K562 (cell line): ENCODE results near the gene KRTCAP2. TPM values are rescaled to one million over a fixed set of nuclear protein-coding genes. Genes with fewer than 3 reads are reported as not detected.

Experiments
- CAMTA2 ChIP-seq: fragments of 250-450 bp; sonication (Bioruptor Pico); conservative IDR thresholded peaks from 2 replicates; pipeline ENCODE4 v1.5.1; 2022
- CREB1 ChIP-seq, 2 experiments: sonication (generic) in 1 of 2; formaldehyde crosslinking in 1 of 2; IDR thresholded peaks; 2 replicates each; pipeline versions ENCODE4 v1.6.1 to v1.8.0; 2012 to 2022; ENCODE audit warnings: inconsistent platforms in 1 of 2, mild to moderate bottlenecking in 1 of 2, missing genetic modification reagents in 1 of 2, moderate library complexity in 1 of 2
- DIDO1 ChIP-seq: fragments of 450-650 bp; IDR thresholded peaks from 2 replicates; pipeline ENCODE4 v1.6.1; 2016; ENCODE audit warnings: low read depth, missing biosample characterization, missing genetic modification characterization
- ELF1 ChIP-seq: fragments of 200-800 bp; sonication (Bioruptor generic); IDR thresholded peaks from 2 replicates; pipeline ENCODE4 v1.6.1; 2016; ENCODE audit warnings: missing genetic modification characterization, missing compliant biosample characterization
- ETS1 ChIP-seq: conservative IDR thresholded peaks from 2 replicates; pipeline ENCODE4 v1.6.1; 2011; ENCODE audit warnings: low read depth, mild to moderate bottlenecking, low read length; ENCODE audit not compliant: control insufficient read depth
- FOXJ3 ChIP-seq: sonication (generic); formaldehyde crosslinking; IDR thresholded peaks from 2 replicates; pipeline ENCODE4 v1.4.0; 2020; ENCODE audit warnings: mild to moderate bottlenecking, missing genetic modification reagents
- GATAD2A ChIP-seq: fragments of 450-650 bp; IDR thresholded peaks from 2 replicates; pipeline ENCODE4 v1.6.1; 2017
- GTF2A2 ChIP-seq: IDR thresholded peaks from 2 replicates; pipeline ENCODE4 v1.6.1; 2016; ENCODE audit warnings: mild to moderate bottlenecking, missing genetic modification characterization, missing compliant biosample characterization
- HCFC1 ChIP-seq: IDR thresholded peaks from 2 replicates; pipeline ENCODE4 v1.6.1; 2012; ENCODE audit warnings: low read depth, low read length, improper control_type of control experiment
- HEY1 ChIP-seq: fragments of 250-450 bp; sonication (Bioruptor Pico); IDR thresholded peaks from 2 replicates; pipeline ENCODE4 v1.5.0; 2020; ENCODE audit warnings: mild to moderate bottlenecking, moderate library complexity, borderline replicate concordance
- MAFF ChIP-seq: IDR thresholded peaks from 2 replicates; pipeline ENCODE4 v1.6.1; 2012; ENCODE audit warnings: low read length, improper control_type of control experiment
- MTA3 ChIP-seq: fragments of 450-650 bp; formaldehyde crosslinking; IDR thresholded peaks from 2 replicates; pipeline ENCODE4 v1.6.1; 2017; ENCODE audit warnings: mild to moderate bottlenecking, borderline replicate concordance
- PCBP2 ChIP-seq: fragments of 200-400 bp; formaldehyde crosslinking; IDR thresholded peaks from 2 replicates; pipeline ENCODE4 v1.6.1; 2018; ENCODE audit warnings: low read length, low read depth, mild to moderate bottlenecking, moderate library complexity; ENCODE audit not compliant: poor library complexity, severe bottlenecking
- RBM17 ChIP-seq: fragments of 200-400 bp; formaldehyde crosslinking; IDR thresholded peaks from 2 replicates; pipeline ENCODE4 v1.6.1; 2017; ENCODE audit warnings: low read depth, mild to moderate bottlenecking, low read length, borderline replicate concordance
- RBM39 ChIP-seq: fragments of 200-400 bp; formaldehyde crosslinking; optimal IDR thresholded peaks from 2 replicates; pipeline ENCODE3; 2018; ENCODE audit warnings: low read depth, low read length
- RCOR1 ChIP-seq, 2 experiments: IDR thresholded peaks; 2 replicates each; pipeline ENCODE4 v1.6.1; 2012; ENCODE audit warnings: low read depth in 2 of 2, low read length in 2 of 2, borderline replicate concordance in 1 of 2, improper control_type of control experiment in 1 of 2
- SAFB2 ChIP-seq: fragments of 200-400 bp; formaldehyde crosslinking; IDR thresholded peaks from 2 replicates; pipeline ENCODE4 v1.6.1; 2018; ENCODE audit warnings: borderline replicate concordance, low read length, low read depth, moderate library complexity; ENCODE audit not compliant: severe bottlenecking
- SMARCA4 ChIP-seq: fragments of 450-650 bp; IDR thresholded peaks from 2 replicates; pipeline ENCODE4 v1.6.1; 2016
- SREBF1 ChIP-seq: fragments of 150-350 bp; IDR thresholded peaks from 2 replicates; pipeline ENCODE4 v1.6.1; 2014; ENCODE audit warnings: antibody characterized with exemption, low read depth, low read length, borderline replicate concordance
- ZNF354B ChIP-seq: fragments of 250-450 bp; sonication (Bioruptor Pico); IDR thresholded peaks from 2 replicates; pipeline ENCODE4 v1.4.0; 2020
- polyA plus RNA-seq, 8 experiments: library from polyadenylated mRNA; depleted of rRNA in 4 of 8; stranded (reverse) in 5 of 8; unstranded in 3 of 8; fragments of >200 nt; fragmentation: Nextera tagmentation in 2 of 8; fragmentation: Illumina TruSeq in 1 of 8; extraction: Ambion mirVana in 2 of 8; extraction: Trizol in 1 of 8; gene quantifications; 2 replicates each; pipeline versions ENCODE4 v1.2.1 to v1.2.3, GENCODE V29; 2011 to 2014; ENCODE audit warnings: inconsistent platforms in 1 of 8, missing spikeins in 1 of 8
- total RNA-seq, 7 experiments: library from RNA; depleted of rRNA in 6 of 7; stranded (reverse); fragments of >200 nt in 6 of 7; fragmentation: Illumina TruSeq in 2 of 7; extraction: Trizol in 2 of 7; gene quantifications; 2 replicates each; pipeline versions ENCODE4 v1.2.1 to v1.2.3, GENCODE V29; 2011 to 2021; ENCODE audit warnings: low replicate concordance in 1 of 7
- TF ChIP-seq, protein P1 (sequence below): fragments of 250-450 bp; sonication (Bioruptor Pico); IDR thresholded peaks from 2 replicates; pipeline ENCODE4 v1.8.0; 2021; ENCODE audit warnings: borderline replicate concordance, mild to moderate bottlenecking, moderate library complexity; ENCODE audit not compliant: poor library complexity, severe bottlenecking
- TF ChIP-seq, protein P2 (sequence below): fragments of 250-450 bp; sonication (Bioruptor Pico); IDR thresholded peaks from 2 replicates; pipeline ENCODE4 v1.4.0; 2020

KRTCAP2 gene
- total and polyA plus RNA-seq, 9 of the 15 experiments (the other 6 are each of a cell fraction or from before 2014, with no cell fraction given): 126 to 436 (median 244) TPM

- TF ChIP-seq, protein P1, sequence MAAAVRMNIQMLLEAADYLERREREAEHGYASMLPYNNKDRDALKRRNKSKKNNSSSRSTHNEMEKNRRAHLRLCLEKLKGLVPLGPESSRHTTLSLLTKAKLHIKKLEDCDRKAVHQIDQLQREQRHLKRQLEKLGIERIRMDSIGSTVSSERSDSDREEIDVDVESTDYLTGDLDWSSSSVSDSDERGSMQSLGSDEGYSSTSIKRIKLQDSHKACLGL: peak; percentile 72
- TF ChIP-seq RBM39 (no peak), ZNF354B (CRISPR knock-in tag) (no peak), HEY1 (CRISPR knock-in tag) (no peak), ELF1 (tag) (peak; percentile 45; the same call in 1 of the 2 replicates), GATAD2A (no peak), SMARCA4 (0 out of 2 replicates have a peak, but pooled peaks have one; percentile 26), RCOR1 (IDR thresholded peaks at IDR 0.05; ENCODE audit: borderline replicate concordance in 1 of 2, low read depth in 2 of 2, low read length in 2 of 2) (no peak; a peak in 1 of 4 replicates), HCFC1 (peak; percentile 72), RBM17 (no peak), CAMTA2 (CRISPR knock-in tag) (no peak), CREB1 (IDR thresholded peaks at IDR 0.05) (peak; percentile 92), CREB1 (CRISPR knock-in tag; IDR thresholded peaks at IDR 0.05) (peak; percentile 90), PCBP2 (no peak), ETS1 (peak; percentile 75), MAFF (no peak), FOXJ3 (CRISPR knock-in tag) (peak; percentile 89), DIDO1 (tag) (no peak), MTA3 (no peak), SAFB2 (no peak), GTF2A2 (tag) (no peak), SREBF1 (no peak)
- TF ChIP-seq, protein P2, sequence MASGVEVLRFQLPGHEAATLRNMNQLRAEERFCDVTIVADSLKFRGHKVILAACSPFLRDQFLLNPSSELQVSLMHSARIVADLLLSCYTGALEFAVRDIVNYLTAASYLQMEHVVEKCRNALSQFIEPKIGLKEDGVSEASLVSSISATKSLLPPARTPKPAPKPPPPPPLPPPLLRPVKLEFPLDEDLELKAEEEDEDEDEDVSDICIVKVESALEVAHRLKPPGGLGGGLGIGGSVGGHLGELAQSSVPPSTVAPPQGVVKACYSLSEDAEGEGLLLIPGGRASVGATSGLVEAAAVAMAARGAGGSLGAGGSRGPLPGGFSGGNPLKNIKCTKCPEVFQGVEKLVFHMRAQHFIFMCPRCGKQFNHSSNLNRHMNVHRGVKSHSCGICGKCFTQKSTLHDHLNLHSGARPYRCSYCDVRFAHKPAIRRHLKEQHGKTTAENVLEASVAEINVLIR: peak; percentile 71
Measured at GRCh38 chr1:155208541-155209311, 35.6 kb upstream of the KRTCAP2 start, which contains the start of gene MTX1 (continued).
